K562 (cell line): ENCODE measurements around the gene MYCN. TPM values are rescaled to one million over a fixed set of nuclear protein-coding genes. Genes with fewer than 3 reads are reported as not detected.

Experiments
- ATAC-seq: fragments of 200-7000 bp; cut with Tn5 transposase; 3 replicates; pipeline ENCODE4 v1.9.1; 2020; ENCODE audit warnings: moderate library complexity
- BruUV-seq: library from RNA; stranded (reverse); fragments of 400-500 nt; replicated peaks from 2 replicates; lab custom pipeline; 2021; lab: Mats Ljungman, UMichigan
- CTCF ChIA-PET: fragments of 300-600 bp; formaldehyde crosslinking; extraction: SDS; loops from one replicate; lab custom pipeline; 2021; ENCODE audit warnings: low intra/inter-chr PET ratio; lab: Yijun Ruan, JAX
- POLR2A ChIA-PET: fragments of 300-600, 350-650 bp; sonication (Branson Sonifier 250); formaldehyde crosslinking; extraction: SDS; loops from one replicate; lab custom pipeline; 2021; ENCODE audit warnings: antibody characterized with exemption, inconsistent platforms; lab: Yijun Ruan, JAX
- DNase-seq, 4 experiments: peaks; one replicate each; pipeline versions ENCODE4 v3.0.0 to v3.0.0-alpha.2; 2011 to 2018; ENCODE audit warnings: low spot score in 3 of 4, mixed read lengths in 3 of 4; ENCODE audit errors: extremely low read depth in 1 of 4
- FAIRE-seq: peaks from 2 replicates; lab custom pipeline; 2011; peaks lifted over from hg19 to GRCh38; lab: Jason Lieb, UNC
- H2AFZ ChIP-seq: 2 replicates; pipeline ENCODE4 v1.6.0; 2011; ENCODE audit warnings: low read depth, low read length, control low read depth, inconsistent platforms
- H3K27ac ChIP-seq: fragments of 200-600 bp; 3 replicates; pipeline ENCODE4 v1.8.0; 2011; ENCODE audit warnings: low read depth, mild to moderate bottlenecking, control low read depth, inconsistent platforms, low read length, moderate library complexity, mixed read lengths; ENCODE audit errors: extremely low read depth
- H3K27me3 ChIP-seq, 2 experiments: fragments of 300-600 bp in 1 of 2; 2 replicates in 1 of 2; 3 replicates in 1 of 2; pipeline versions ENCODE4 v1.6.0 to v1.8.0; 2011; ENCODE audit warnings: inconsistent platforms in 2 of 2, low read length in 2 of 2, mild to moderate bottlenecking in 1 of 2, mixed read lengths in 1 of 2, moderate library complexity in 1 of 2; ENCODE audit not compliant: control insufficient read depth in 2 of 2, insufficient read depth in 2 of 2
- H3K36me3 ChIP-seq: fragments of 300-600 bp; 3 replicates; pipeline ENCODE4 v1.8.0; 2011; ENCODE audit warnings: mild to moderate bottlenecking, low read length, inconsistent platforms; ENCODE audit not compliant: control insufficient read depth, insufficient read depth
- H3K4me1 ChIP-seq, 2 experiments: fragments of 200-600 bp in 1 of 2; replicated peaks in 1 of 2; 2 replicates in 1 of 2; 3 replicates in 1 of 2; pipeline versions ENCODE4 v1.5.1 to v1.8.0; 2011; ENCODE audit warnings: inconsistent platforms in 2 of 2, low read length in 2 of 2, mild to moderate bottlenecking in 1 of 2, mixed read lengths in 1 of 2, moderate library complexity in 1 of 2; ENCODE audit not compliant: control insufficient read depth in 2 of 2, insufficient read depth in 2 of 2
- H3K4me2 ChIP-seq: 2 replicates; pipeline ENCODE4 v1.6.1; 2011; ENCODE audit warnings: low read length, control low read depth, inconsistent platforms, mixed read lengths; ENCODE audit not compliant: insufficient read depth
- H3K4me3 ChIP-seq: fragments of 200-600 bp; sonication (generic), shearing (Covaris generic); 2 replicates; pipeline ENCODE4 v1.5.1; 2016; ENCODE audit warnings: control low read depth, inconsistent platforms
- H3K79me2 ChIP-seq: fragments of 200-600 bp; 3 replicates; pipeline ENCODE4 v1.8.0; 2011; ENCODE audit warnings: low read length, inconsistent platforms; ENCODE audit not compliant: control insufficient read depth, insufficient read depth
- H3K9ac ChIP-seq, 2 experiments: 2 replicates each; pipeline versions ENCODE4 v1.6.0 to v1.6.1; 2011; ENCODE audit warnings: low read depth in 2 of 2, low read length in 2 of 2, control low read depth in 1 of 2, inconsistent platforms in 1 of 2, mild to moderate bottlenecking in 1 of 2, mixed read lengths in 1 of 2; ENCODE audit not compliant: insufficient read depth in 1 of 2
- H3K9me1 ChIP-seq: one replicate; pipeline ENCODE4 v1.6.0; 2011; ENCODE audit warnings: inconsistent platforms, mild to moderate bottlenecking, low read length, moderate library complexity; ENCODE audit not compliant: control insufficient read depth, insufficient read depth
- H3K9me3 ChIP-seq: replicated peaks from 2 replicates; pipeline ENCODE4 v1.5.1; 2011; ENCODE audit warnings: low read depth, low read length, inconsistent platforms; ENCODE audit not compliant: control insufficient read depth, insufficient read depth
- H4K20me1 ChIP-seq: replicated peaks from 2 replicates; pipeline ENCODE4 v1.6.1; 2011; ENCODE audit warnings: low read length, inconsistent platforms, mixed read lengths; ENCODE audit not compliant: control insufficient read depth, insufficient read depth
- HNRNPLL ChIP-seq: fragments of 200-400 bp; formaldehyde crosslinking; IDR thresholded peaks from 2 replicates; pipeline ENCODE4 v1.6.1; 2017; ENCODE audit warnings: low read length, low read depth, mild to moderate bottlenecking; ENCODE audit not compliant: poor library complexity, severe bottlenecking
- KDM4B ChIP-seq, 2 experiments: fragments of 450-650 bp in 1 of 2; sonication (generic) in 1 of 2; IDR thresholded peaks; 2 replicates each; pipeline ENCODE4 v1.6.1; 2016 to 2017; ENCODE audit warnings: borderline replicate concordance in 2 of 2, antibody characterized with exemption in 1 of 2, low read depth in 1 of 2, mild to moderate bottlenecking in 1 of 2
- NEUROD1 ChIP-seq: fragments of 150-350 bp; IDR thresholded peaks from 2 replicates; pipeline ENCODE4 v1.6.1; 2014; ENCODE audit warnings: borderline replicate concordance, low read length, low read depth; ENCODE audit not compliant: partially characterized antibody
- NR2C1 ChIP-seq, 2 experiments: fragments of 450-650 bp; IDR thresholded peaks; 2 replicates each; pipeline ENCODE4 v1.6.1; 2017; ENCODE audit warnings: mild to moderate bottlenecking in 2 of 2, antibody characterized with exemption in 1 of 2, inconsistent platforms in 1 of 2, missing compliant biosample characterization in 1 of 2, missing genetic modification characterization in 1 of 2
- PML ChIP-seq: IDR thresholded peaks from 2 replicates; pipeline ENCODE4 v1.6.1; 2012; ENCODE audit warnings: low read length, inconsistent platforms
- POLR2H ChIP-seq: IDR thresholded peaks from 2 replicates; pipeline ENCODE4 v1.6.1; 2016; ENCODE audit warnings: missing genetic modification characterization, low read depth, mild to moderate bottlenecking, control low read depth, missing compliant biosample characterization, moderate library complexity
- SMC3 ChIP-seq: conservative IDR thresholded peaks from 2 replicates; pipeline ENCODE4 v1.6.1; 2011; ENCODE audit warnings: low read depth, low read length, improper control_type of control experiment; ENCODE audit not compliant: insufficient read depth
- STAG1 ChIP-seq: sonication (generic); formaldehyde crosslinking; IDR thresholded peaks from 2 replicates; pipeline ENCODE4 v1.5.0; 2020; ENCODE audit warnings: missing genetic modification reagents, borderline replicate concordance
- ZNF551 ChIP-seq: fragments of 250-450 bp; sonication (Bioruptor Pico); IDR thresholded peaks from 2 replicates; pipeline ENCODE4 v1.5.0; 2021; ENCODE audit warnings: mild to moderate bottlenecking, moderate library complexity
- WGBS: fragments of 100-300 bp; shearing (Covaris generic); methylation state at CpG from one replicate; pipeline ENCODE4 v1.1.6; 2016; ENCODE audit warnings: low coverage, mixed read lengths; ENCODE audit not compliant: insufficient coverage; ENCODE audit errors: missing lambda C conversion rate; 5-methylcytosine and 5-hydroxymethylcytosine counted together
- in situ Hi-C: fragments of 300-500 bp; cut with MboI; formaldehyde crosslinking; loops from 4 replicates; pipeline ENCODE4 v1.15.0; 2018; ENCODE audit warnings: inconsistent platforms, mixed read lengths
- intact Hi-C: fragments of 100-400 bp; cut with micrococcal nuclease; formaldehyde crosslinking; loops from 2 replicates; pipeline ENCODE4 v1.14.2; 2022
- polyA plus RNA-seq, 8 experiments: library from polyadenylated mRNA; depleted of rRNA in 4 of 8; stranded (reverse) in 5 of 8; unstranded in 3 of 8; fragments of >200 nt; fragmentation: Nextera tagmentation in 2 of 8; fragmentation: Illumina TruSeq in 1 of 8; extraction: Ambion mirVana in 2 of 8; extraction: Trizol in 1 of 8; gene quantifications; 2 replicates each; pipeline versions ENCODE4 v1.2.1 to v1.2.3, GENCODE V29; 2011 to 2014; ENCODE audit warnings: inconsistent platforms in 1 of 8, missing spikeins in 1 of 8
- total RNA-seq, 7 experiments: library from RNA; depleted of rRNA in 6 of 7; stranded (reverse); fragments of >200 nt in 6 of 7; fragmentation: Illumina TruSeq in 2 of 7; extraction: Trizol in 2 of 7; gene quantifications; 2 replicates each; pipeline versions ENCODE4 v1.2.1 to v1.2.3, GENCODE V29; 2011 to 2021; ENCODE audit warnings: low replicate concordance in 1 of 7
- TF ChIP-seq, protein P1 (sequence below): fragments of 250-450 bp; sonication (Bioruptor Pico); IDR thresholded peaks from 2 replicates; pipeline ENCODE4 v1.4.0; 2020; ENCODE audit warnings: mild to moderate bottlenecking, moderate library complexity
- TF ChIP-seq, protein P2 (sequence below): sonication (generic); formaldehyde crosslinking; IDR thresholded peaks from 2 replicates; pipeline ENCODE4 v1.8.0; 2022; ENCODE audit warnings: mild to moderate bottlenecking, missing genetic modification reagents
- TF ChIP-seq, protein P3 (sequence below), 2 experiments: fragments of 200-800 bp in 1 of 2; sonication (Bioruptor generic) in 1 of 2; sonication (generic) in 1 of 2; formaldehyde crosslinking in 1 of 2; IDR thresholded peaks in 1 of 2; conservative IDR thresholded peaks in 1 of 2; 2 replicates each; pipeline versions ENCODE4 v1.5.0 to v1.6.1; 2016 to 2020; ENCODE audit warnings: missing compliant biosample characterization in 1 of 2, missing genetic modification characterization in 1 of 2, missing genetic modification reagents in 1 of 2

Gene MYCN
- total and polyA plus RNA-seq, 9 of the 15 experiments (the other 6 are each of a cell fraction or from before 2014, with no cell fraction given): not detected

DNA sequence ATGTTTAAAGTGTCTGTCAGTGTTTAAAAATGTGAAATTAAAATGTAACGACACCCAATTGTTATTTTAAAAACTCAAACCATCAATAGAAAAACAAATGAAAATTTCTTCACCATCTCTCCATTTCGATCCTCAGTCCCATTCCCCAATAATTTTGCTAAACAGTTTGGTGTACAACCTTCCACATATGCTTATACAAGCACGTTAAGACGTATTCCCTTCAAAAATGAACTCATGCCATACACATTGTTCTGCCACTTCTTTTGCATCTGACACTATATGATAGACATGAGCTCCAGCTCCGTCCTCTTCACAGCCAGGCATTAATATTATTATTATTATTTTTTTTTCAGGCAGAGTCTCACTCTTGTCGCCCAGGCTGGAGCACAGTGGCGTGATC lies 14.1 kb upstream of the MYCN start (continued):
- TF ChIP-seq, protein P1, sequence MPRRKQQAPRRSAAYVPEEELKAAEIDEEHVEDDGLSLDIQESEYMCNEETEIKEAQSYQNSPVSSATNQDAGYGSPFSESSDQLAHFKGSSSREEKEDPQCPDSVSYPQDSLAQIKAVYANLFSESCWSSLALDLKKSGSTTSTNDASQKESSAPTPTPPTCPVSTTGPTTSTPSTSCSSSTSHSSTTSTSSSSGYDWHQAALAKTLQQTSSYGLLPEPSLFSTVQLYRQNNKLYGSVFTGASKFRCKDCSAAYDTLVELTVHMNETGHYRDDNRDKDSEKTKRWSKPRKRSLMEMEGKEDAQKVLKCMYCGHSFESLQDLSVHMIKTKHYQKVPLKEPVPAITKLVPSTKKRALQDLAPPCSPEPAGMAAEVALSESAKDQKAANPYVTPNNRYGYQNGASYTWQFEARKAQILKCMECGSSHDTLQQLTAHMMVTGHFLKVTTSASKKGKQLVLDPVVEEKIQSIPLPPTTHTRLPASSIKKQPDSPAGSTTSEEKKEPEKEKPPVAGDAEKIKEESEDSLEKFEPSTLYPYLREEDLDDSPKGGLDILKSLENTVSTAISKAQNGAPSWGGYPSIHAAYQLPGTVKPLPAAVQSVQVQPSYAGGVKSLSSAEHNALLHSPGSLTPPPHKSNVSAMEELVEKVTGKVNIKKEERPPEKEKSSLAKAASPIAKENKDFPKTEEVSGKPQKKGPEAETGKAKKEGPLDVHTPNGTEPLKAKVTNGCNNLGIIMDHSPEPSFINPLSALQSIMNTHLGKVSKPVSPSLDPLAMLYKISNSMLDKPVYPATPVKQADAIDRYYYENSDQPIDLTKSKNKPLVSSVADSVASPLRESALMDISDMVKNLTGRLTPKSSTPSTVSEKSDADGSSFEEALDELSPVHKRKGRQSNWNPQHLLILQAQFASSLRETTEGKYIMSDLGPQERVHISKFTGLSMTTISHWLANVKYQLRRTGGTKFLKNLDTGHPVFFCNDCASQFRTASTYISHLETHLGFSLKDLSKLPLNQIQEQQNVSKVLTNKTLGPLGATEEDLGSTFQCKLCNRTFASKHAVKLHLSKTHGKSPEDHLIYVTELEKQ (CRISPR knock-in tag): no peak
- no peak for TF ChIP-seq ZNF551 (CRISPR knock-in tag)
- TF ChIP-seq PML: no peak
- no peak for TF ChIP-seq NR2C1 (IDR thresholded peaks at IDR 0.05)
- no peak for TF ChIP-seq NR2C1 (tag; IDR thresholded peaks at IDR 0.05)
- TF ChIP-seq, all 486 proteins: peak for 0

DNA sequence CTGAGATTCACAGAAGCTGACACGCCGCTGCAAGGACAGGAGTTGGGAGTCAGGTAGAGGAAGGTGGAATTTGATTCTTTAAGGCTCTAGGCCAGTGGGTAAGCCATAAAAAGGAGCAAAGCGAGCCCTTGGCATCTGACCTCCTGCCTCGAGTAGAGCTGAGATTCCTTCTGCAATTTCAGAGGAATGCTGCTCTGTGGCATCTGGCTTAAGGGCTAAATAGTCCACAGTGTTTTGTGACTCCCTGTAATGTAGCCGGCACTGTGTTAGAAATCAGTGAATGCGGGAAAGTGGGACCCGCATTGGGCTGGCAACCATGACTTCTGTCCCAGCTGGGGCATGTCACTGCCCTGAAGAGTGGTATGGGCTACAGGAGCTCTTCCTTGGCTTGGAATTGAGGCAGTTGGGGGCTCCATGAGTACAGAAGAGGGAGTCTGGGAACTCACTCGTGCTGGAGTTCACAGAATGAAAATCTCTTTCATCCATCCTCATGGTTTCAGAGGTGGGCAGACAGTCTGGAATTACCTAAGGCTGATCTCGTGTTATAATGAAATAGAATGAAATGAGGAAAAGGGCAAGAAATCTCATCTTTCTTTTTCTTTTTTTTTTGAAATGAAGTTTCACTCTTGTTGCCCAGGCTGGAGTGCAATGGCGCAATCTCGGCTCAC lies 12.7 kb upstream of the MYCN start:
- ATAC-seq: no peak
- in situ Hi-C loops: loop anchor here (25.0 kb wide), 2 partner anchors 560 to 835 kb away; no protein-coding TSS in a partner anchor
- CTCF ChIA-PET: no interaction called here

More for the DNA sequence above, 12.7 kb upstream of the MYCN start:
- Histone ChIP-seq H3K27me3 (peaks cover 0 to 12% of the 10 kb centered on the region in 2 experiments; a peak in 2 of 5 replicates), H4K20me1 (no peaks in the 10 kb centered on the region), H3K4me2 (no peak overlapping the region), H2AFZ (no peak overlapping the region), H3K27ac (no peak overlapping the region), H3K9me1 (no peaks in the 10 kb centered on the region), H3K36me3 (no peaks in the 10 kb centered on the region), H3K4me1 (no peaks in the 10 kb centered on the region), H3K4me3 (no peak overlapping the region), H3K9ac (no peak overlapping the region), H3K9me3 (no peaks in the 10 kb centered on the region), H3K79me2 (no peaks in the 10 kb centered on the region)
- DNase-seq (no peak), FAIRE-seq (no peak)
- TF ChIP-seq SMC3: no peak
- no peak for TF ChIP-seq STAG1
- TF ChIP-seq POLR2H (tag): no peak
- TF ChIP-seq HNRNPLL: no peak
- TF ChIP-seq, protein P2, sequence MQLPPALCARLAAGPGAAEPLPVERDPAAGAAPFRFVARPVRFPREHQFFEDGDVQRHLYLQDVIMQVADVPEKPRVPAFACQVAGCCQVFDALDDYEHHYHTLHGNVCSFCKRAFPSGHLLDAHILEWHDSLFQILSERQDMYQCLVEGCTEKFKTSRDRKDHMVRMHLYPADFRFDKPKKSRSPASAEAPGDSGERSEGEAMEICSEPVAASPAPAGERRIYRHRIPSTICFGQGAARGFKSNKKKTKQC (CRISPR knock-in tag): no peak
- TF ChIP-seq NEUROD1: no peak
- no peak for TF ChIP-seq KDM4B (IDR thresholded peaks at IDR 0.05; ENCODE audit: borderline replicate concordance in 2 of 2, low read depth in 1 of 2)
- TF ChIP-seq, protein P3, sequence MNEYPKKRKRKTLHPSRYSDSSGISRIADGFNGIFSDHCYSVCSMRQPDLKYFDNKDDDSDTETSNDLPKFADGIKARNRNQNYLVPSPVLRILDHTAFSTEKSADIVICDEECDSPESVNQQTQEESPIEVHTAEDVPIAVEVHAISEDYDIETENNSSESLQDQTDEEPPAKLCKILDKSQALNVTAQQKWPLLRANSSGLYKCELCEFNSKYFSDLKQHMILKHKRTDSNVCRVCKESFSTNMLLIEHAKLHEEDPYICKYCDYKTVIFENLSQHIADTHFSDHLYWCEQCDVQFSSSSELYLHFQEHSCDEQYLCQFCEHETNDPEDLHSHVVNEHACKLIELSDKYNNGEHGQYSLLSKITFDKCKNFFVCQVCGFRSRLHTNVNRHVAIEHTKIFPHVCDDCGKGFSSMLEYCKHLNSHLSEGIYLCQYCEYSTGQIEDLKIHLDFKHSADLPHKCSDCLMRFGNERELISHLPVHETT (CRISPR knock-in tag; conservative IDR thresholded peaks at IDR 0.05 in 1 of 2, IDR thresholded peaks at IDR 0.05 in 1 of 2): no peak
- intact Hi-C loops: no loop called here
- POLR2A ChIA-PET: no interaction called here
- no TSS peak for BruUV-seq
- WGBS: 0% methylated on average over 11 of the region's 11 CpGs
